ENCODE results near the gene ERCC6L2.

The ERCC6L2 gene

GRCh38 chr9:96006296-96006879 lies 130.9 kb downstream of the ERCC6L2 start:
- TF ChIP-seq EZH2 (IDR thresholded peaks at IDR 0.05; ENCODE audit: borderline replicate concordance, low read length) (no peak), CTCF (IDR thresholded peaks at IDR 0.05; ENCODE audit: low read length) (no peak)
- Histone ChIP-seq H3K4me3 (ENCODE audit: low read depth, low read length, poor library complexity, severe bottlenecking) (no peak overlapping the region), H3K9me2 (ENCODE audit: low read depth, low read length) (no peaks in the 10 kb centered on the region), H4K20me1 (ENCODE audit: insufficient read depth, low read length) (no peaks in the 10 kb centered on the region), H3K4me2 (ENCODE audit: low read length) (no peak overlapping the region), H2AFZ (ENCODE audit: low read length) (no peak overlapping the region), H3K27ac (ENCODE audit: low read depth, low read length, poor library complexity, severe bottlenecking) (no peak overlapping the region), H3K9me3 (ENCODE audit: low read length) (no peaks in the 10 kb centered on the region), H3K36me3 (ENCODE audit: insufficient read depth, low read length) (peaks cover 4% of the 10 kb centered on the region), H3K9ac (ENCODE audit: low read length) (no peak overlapping the region), H3K27me3 (ENCODE audit: insufficient read depth, low read length) (no peaks in the 10 kb centered on the region), H3F3A (ENCODE audit: insufficient read depth, low read length) (no peaks in the 10 kb centered on the region), H3K79me2 (ENCODE audit: insufficient read depth, low read length) (no peaks in the 10 kb centered on the region), H3K4me1 (ENCODE audit: insufficient read depth, low read length, severe bottlenecking) (no peaks in the 10 kb centered on the region)

- Histone ChIP-seq H3F3A (ENCODE audit: insufficient read depth, low read length) (no peaks in the 10 kb centered on the region), H3K36me3 (ENCODE audit: insufficient read depth, low read length) (peaks cover 4% of the 10 kb centered on the region), H3K9me3 (ENCODE audit: low read length) (no peaks in the 10 kb centered on the region), H3K27me3 (ENCODE audit: insufficient read depth, low read length) (no peaks in the 10 kb centered on the region), H3K4me1 (ENCODE audit: insufficient read depth, low read length, severe bottlenecking) (no peaks in the 10 kb centered on the region), H3K9me2 (ENCODE audit: low read depth, low read length) (no peaks in the 10 kb centered on the region), H3K4me2 (ENCODE audit: low read length) (no peak overlapping the region), H3K4me3 (ENCODE audit: low read depth, low read length, poor library complexity, severe bottlenecking) (no peak overlapping the region), H4K20me1 (ENCODE audit: insufficient read depth, low read length) (no peaks in the 10 kb centered on the region), H3K9ac (ENCODE audit: low read length) (no peak overlapping the region), H3K79me2 (ENCODE audit: insufficient read depth, low read length) (no peaks in the 10 kb centered on the region), H2AFZ (ENCODE audit: low read length) (no peak overlapping the region), H3K27ac (ENCODE audit: low read depth, low read length, poor library complexity, severe bottlenecking) (no peak overlapping the region)
- TF ChIP-seq CTCF (IDR thresholded peaks at IDR 0.05; ENCODE audit: low read length) (no peak), EZH2 (IDR thresholded peaks at IDR 0.05; ENCODE audit: borderline replicate concordance, low read length) (no peak)
Observed at GRCh38 chr9:96006961-96007360, 131.5 kb downstream of the ERCC6L2 start.

GRCh38 chr9:96008502-96009222 lies 133.2 kb downstream of the ERCC6L2 start:
- no peaks in the 10 kb centered on the region for H3K9me3 ChIP-seq (ENCODE audit: low read length)
- H3K36me3 ChIP-seq (ENCODE audit: insufficient read depth, low read length): peaks cover 4% of the 10 kb centered on the region
- H3K27ac ChIP-seq (ENCODE audit: low read depth, low read length, poor library complexity, severe bottlenecking): no peak overlapping the region
- TF ChIP-seq EZH2 (IDR thresholded peaks at IDR 0.05; ENCODE audit: borderline replicate concordance, low read length): no peak
- no peak for TF ChIP-seq CTCF (IDR thresholded peaks at IDR 0.05; ENCODE audit: low read length)
- H3F3A ChIP-seq (ENCODE audit: insufficient read depth, low read length): no peaks in the 10 kb centered on the region
- no peaks in the 10 kb centered on the region for H3K9me2 ChIP-seq (ENCODE audit: low read depth, low read length)
- no peaks in the 10 kb centered on the region for H3K4me1 ChIP-seq (ENCODE audit: insufficient read depth, low read length, severe bottlenecking)
- H3K79me2 ChIP-seq (ENCODE audit: insufficient read depth, low read length): no peaks in the 10 kb centered on the region
- no peak overlapping the region for H3K4me2 ChIP-seq (ENCODE audit: low read length)
- H3K27me3 ChIP-seq (ENCODE audit: insufficient read depth, low read length): no peaks in the 10 kb centered on the region
- no peak overlapping the region for H3K9ac ChIP-seq (ENCODE audit: low read length)
- no peak overlapping the region for H3K4me3 ChIP-seq (ENCODE audit: low read depth, low read length, poor library complexity, severe bottlenecking)
- no peak overlapping the region for H2AFZ ChIP-seq (ENCODE audit: low read length)
- H4K20me1 ChIP-seq (ENCODE audit: insufficient read depth, low read length): no peaks in the 10 kb centered on the region

All from OCI-LY1 (cell line).